ENCODE results near the gene GAPDHS. TPM values are rescaled to one million over a fixed set of nuclear protein-coding genes. Genes with fewer than 3 reads are reported as not detected.

Gene GAPDHS
- total RNA-seq, 1 donor from 2014 or later, result not detected

DNA sequence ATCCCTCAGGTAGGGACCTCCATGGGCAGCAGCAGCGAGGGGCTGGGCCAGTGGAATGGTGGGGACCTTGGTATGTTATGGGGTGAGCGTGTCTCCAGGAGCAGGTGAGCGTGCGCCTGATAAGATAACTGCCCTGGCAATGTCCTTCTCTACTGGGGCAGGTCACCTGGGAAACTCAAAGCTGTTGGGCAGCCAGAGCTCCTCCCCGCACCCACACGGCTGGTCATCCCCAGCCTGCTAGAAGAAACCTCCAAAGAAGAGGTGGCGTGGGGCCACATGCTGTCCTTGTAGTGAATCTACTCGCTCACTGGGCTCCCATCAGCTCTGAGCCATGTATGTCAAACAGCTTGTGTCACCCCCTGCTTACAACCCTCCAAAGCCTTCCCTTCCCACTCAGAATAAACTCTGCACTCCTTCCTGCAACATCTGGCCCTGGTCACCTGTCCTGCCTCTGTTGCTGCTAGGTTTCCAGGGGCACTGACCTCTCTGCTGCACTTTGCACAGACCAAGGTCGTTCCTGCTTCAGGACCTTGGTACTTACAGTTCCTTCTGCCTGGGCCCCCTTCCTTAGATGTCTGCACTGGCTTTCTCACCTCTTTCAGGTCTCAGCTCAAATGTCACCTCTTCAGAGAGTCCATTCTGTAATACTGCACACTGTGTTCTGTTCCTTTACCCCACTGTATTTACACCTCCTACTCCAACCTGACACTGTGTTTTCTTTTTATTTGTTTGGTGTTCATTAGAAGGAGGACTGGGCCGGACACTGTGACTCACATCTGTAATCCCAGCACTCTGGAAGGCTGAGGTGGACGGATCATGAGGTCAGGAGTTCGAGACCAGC lies 32.0 kb downstream of the GAPDHS start:
- DNase-seq, result no peak
- ATAC-seq, result no peak
- Histone ChIP-seq H3K9me3 (no peaks in the 10 kb centered on the region), H3K4me1 (no peaks in the 10 kb centered on the region), H3K4me3 (no peak overlapping the region), H3K27me3 (peaks cover 5% of the 10 kb centered on the region), H3K27ac (no peak overlapping the region), H3K36me3 (no peaks in the 10 kb centered on the region)
- TF ChIP-seq CTCF (IDR thresholded peaks at IDR 0.05), result no peak
- intact Hi-C loops (cut with DNase I), result no loop called here

- no peaks in the 10 kb centered on the region for H3K4me1 ChIP-seq
- H3K27me3 ChIP-seq, result peaks cover 5% of the 10 kb centered on the region
- H3K9me3 ChIP-seq, result no peaks in the 10 kb centered on the region
- no peaks in the 10 kb centered on the region for H3K36me3 ChIP-seq
- DNase-seq (no peak), ATAC-seq (no peak)
- H3K4me3 ChIP-seq, result no peak overlapping the region
- no peak for TF ChIP-seq CTCF (IDR thresholded peaks at IDR 0.05)
- H3K27ac ChIP-seq, result no peak overlapping the region
- intact Hi-C loops (cut with DNase I), result no loop called here
Observed at GRCh38 chr19:35566738-35567137, 33.5 kb downstream of the GAPDHS start.

DNA sequence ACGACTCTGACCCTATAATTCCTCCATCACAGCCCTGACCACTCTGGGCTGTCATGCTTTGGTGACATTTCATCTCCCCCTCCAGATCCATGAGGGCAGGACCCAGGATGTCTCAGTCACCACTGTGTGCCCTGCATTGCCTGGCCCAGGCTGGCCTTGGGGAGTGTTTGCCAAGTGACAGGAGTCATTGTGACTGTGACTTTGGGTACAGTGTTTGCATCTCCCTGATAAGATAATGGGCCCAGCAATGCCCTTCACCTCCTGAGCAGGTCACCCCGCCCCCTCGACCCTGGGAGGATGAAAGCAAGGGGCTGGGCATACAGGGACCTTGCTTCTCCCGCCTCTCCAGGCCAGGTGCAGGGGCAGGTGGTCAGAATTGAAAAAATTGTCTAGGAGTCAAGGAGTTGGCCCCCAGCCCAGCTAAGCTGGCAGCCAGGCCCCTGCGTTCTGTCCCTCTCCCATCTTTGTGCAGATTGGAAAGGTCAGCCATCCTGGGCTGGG lies 36.1 kb downstream of the GAPDHS start:
- Histone ChIP-seq H3K27ac (no peak overlapping the region), H3K27me3 (no peaks in the 10 kb centered on the region), H3K36me3 (no peaks in the 10 kb centered on the region), H3K4me1 (no peaks in the 10 kb centered on the region), H3K9me3 (no peaks in the 10 kb centered on the region), H3K4me3 (no peak overlapping the region)
- DNase-seq (no peak), ATAC-seq (no peak)
- intact Hi-C loops (cut with DNase I), result no loop called here
- no peak for TF ChIP-seq CTCF (IDR thresholded peaks at IDR 0.05)

DNA sequence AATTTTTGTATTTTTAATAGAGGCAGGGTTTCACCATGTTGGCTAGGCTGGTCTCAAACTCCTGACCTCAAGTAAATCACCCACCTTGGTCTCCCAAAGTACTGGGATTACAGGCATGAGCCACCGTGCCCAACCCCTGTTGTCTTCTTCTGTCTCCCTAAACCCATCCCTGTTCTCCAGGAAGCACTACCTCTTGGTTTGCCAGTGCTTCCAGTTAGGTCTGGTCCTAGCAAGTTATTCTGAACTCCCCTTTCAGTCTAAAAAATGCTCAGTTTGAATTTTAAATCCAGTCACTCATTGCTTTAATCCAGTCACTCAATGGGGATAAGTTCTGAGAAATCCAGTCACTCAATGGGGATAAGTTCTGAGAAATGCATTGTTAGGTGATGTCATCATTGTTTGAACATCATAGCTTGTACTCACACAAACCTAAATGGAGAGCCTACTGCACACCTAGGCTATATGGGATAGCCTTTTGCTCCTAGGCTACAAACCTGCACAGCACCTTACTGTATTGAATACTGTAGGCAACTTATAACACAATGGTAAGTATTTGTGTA lies 38.2 kb downstream of the GAPDHS start:
- Histone ChIP-seq H3K4me3 (no peak overlapping the region), H3K4me1 (no peaks in the 10 kb centered on the region), H3K27me3 (no peaks in the 10 kb centered on the region), H3K36me3 (no peaks in the 10 kb centered on the region), H3K9me3 (peaks cover 12% of the 10 kb centered on the region), H3K27ac (no peak overlapping the region)
- ATAC-seq (no peak), DNase-seq (no peak)
- intact Hi-C loops (cut with DNase I), result no loop called here
- no peak for TF ChIP-seq CTCF (IDR thresholded peaks at IDR 0.05)

DNA sequence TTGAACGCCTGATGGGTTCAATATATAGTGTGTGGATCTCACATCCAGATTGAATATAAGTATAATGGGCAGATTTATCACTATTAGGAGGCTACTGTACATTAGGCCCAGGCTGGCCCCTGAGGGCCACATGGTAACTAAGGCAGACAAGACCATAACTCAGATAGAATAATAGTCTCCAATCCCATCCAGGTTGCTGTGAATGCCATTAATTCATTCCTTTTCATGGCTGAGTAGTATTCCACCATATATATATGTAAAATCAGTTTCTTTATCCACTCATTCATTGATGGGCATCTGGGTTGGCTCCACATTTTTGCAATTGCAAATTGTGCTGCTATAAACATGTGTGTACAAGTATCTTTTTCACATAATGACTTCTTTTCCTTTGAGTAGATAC lies 44.7 kb downstream of the GAPDHS start:
- Histone ChIP-seq H3K36me3 (no peaks in the 10 kb centered on the region), H3K9me3 (peaks cover 12% of the 10 kb centered on the region), H3K4me3 (no peak overlapping the region), H3K27ac (no peak overlapping the region), H3K4me1 (no peaks in the 10 kb centered on the region), H3K27me3 (no peaks in the 10 kb centered on the region)
- DNase-seq, result no peak
- TF ChIP-seq CTCF (IDR thresholded peaks at IDR 0.05), result no peak
- ATAC-seq, result no peak
- intact Hi-C loops (cut with DNase I), result no loop called here
